CD4-positive, alpha-beta T cell treated with Interferon alpha-2 for 1 hour (primary cell): ENCODE results near the gene HNRNPU.
"Not testable (repeated sequence)": the region's sequence is repeated elsewhere in the genome, so short reads cannot be mapped to it uniquely, and the experiment has no call there.

Experiments
- DNase-seq, 2 donors: peaks; one replicate each; pipeline ENCODE4 v3.0.0-alpha.2; 2020 to 2022

The HNRNPU gene

GRCh38 chr1:244839656-244840055, 24.7 kb downstream of the HNRNPU start:
- DNase-seq, result peak in 1 of 2 donors; percentile 22

GRCh38 chr1:244837597-244838258, 26.6 kb downstream of the HNRNPU start:
- DNase-seq, result peak in 1 of 2 donors; percentile 12

GRCh38 chr1:244836584-244836983, 27.8 kb downstream of the HNRNPU start:
- no peak for DNase-seq

- DNase-seq, result no peak
Measured at GRCh38 chr1:244836135-244836521, 28.2 kb downstream of the HNRNPU start.

- peak; percentile 82 to 92 for DNase-seq
Measured at GRCh38 chr1:244835276-244836134, 28.8 kb downstream of the HNRNPU start, which contains the start of gene COX20. Gene COX20 (plus strand): TSS chr1:244835658. CDS start chr1:244835715, 57 bp downstream.

GRCh38 chr1:244834543-244835275, 29.6 kb downstream of the HNRNPU start:
- peak; percentile 92 to 93 for DNase-seq

- peak; percentile 43 to 66 for DNase-seq
Measured at GRCh38 chr1:244833734-244834542, 30.4 kb downstream of the HNRNPU start.

GRCh38 chr1:244833260-244833659, 31.1 kb downstream of the HNRNPU start:
- not testable (repeated sequence) for DNase-seq

GRCh38 chr1:244830639-244831038, 33.7 kb downstream of the HNRNPU start:
- no peak for DNase-seq

GRCh38 chr1:244826712-244827111, 37.6 kb downstream of the HNRNPU start:
- DNase-seq, result no peak

GRCh38 chr1:244822878-244823277, 41.5 kb downstream of the HNRNPU start:
- DNase-seq, result no peak

- no peak for DNase-seq
Measured at GRCh38 chr1:244821134-244821533, 43.2 kb downstream of the HNRNPU start.

- DNase-seq, result no peak
Measured at GRCh38 chr1:244820131-244820530, 44.2 kb downstream of the HNRNPU start.

GRCh38 chr1:244817415-244817894, 46.9 kb downstream of the HNRNPU start:
- DNase-seq, result no peak

GRCh38 chr1:244815600-244816099, 48.7 kb downstream of the HNRNPU start:
- peak in 1 of 2 donors; percentile 40 for DNase-seq

GRCh38 chr1:244813327-244813726, 51.0 kb downstream of the HNRNPU start:
- no peak for DNase-seq

- DNase-seq, result no peak
Measured at GRCh38 chr1:244810221-244810620, 54.1 kb downstream of the HNRNPU start.

GRCh38 chr1:244807138-244807537, 57.2 kb downstream of the HNRNPU start:
- no peak for DNase-seq

GRCh38 chr1:244804841-244805240, 59.5 kb downstream of the HNRNPU start:
- no peak for DNase-seq

GRCh38 chr1:244802556-244803239, 61.6 kb downstream of the HNRNPU start:
- DNase-seq, result no peak

GRCh38 chr1:244802041-244802440, 62.3 kb downstream of the HNRNPU start:
- no peak for DNase-seq
